Caco-2 (cell line): ENCODE measurements around the gene AP5B1. TPM values are rescaled to one million over a fixed set of nuclear protein-coding genes. Genes with fewer than 3 reads are reported as not detected.

Experiments
- BruUV-seq: library from RNA; stranded (reverse); fragments of 400-500 nt; replicated peaks from 2 replicates; lab custom pipeline; 2021; lab: Mats Ljungman, UMichigan
- CTCF ChIA-PET: fragments of 300-600 bp; sonication (Branson Sonifier 250); formaldehyde crosslinking; loops from one replicate; lab custom pipeline; 2022; ENCODE audit warnings: antibody characterized with exemption; lab: Charles Lee
- POLR2A ChIA-PET: fragments of 300-600 bp; sonication (Branson Sonifier 250); formaldehyde crosslinking; loops from one replicate; lab custom pipeline; 2022; ENCODE audit warnings: antibody characterized with exemption; lab: Charles Lee
- DNase-seq, 2 experiments: peaks; one replicate each; pipeline versions ENCODE4 v3.0.0 to v3.0.0-alpha.2; 2020 to 2022
- H3K27me3 ChIP-seq: replicated peaks from 2 replicates; pipeline ENCODE4 v1.6.0; 2011; ENCODE audit warnings: low read length; ENCODE audit not compliant: control insufficient read depth, insufficient read depth
- H3K36me3 ChIP-seq: 2 replicates; pipeline ENCODE4 v1.5.1; 2011; ENCODE audit warnings: low read length; ENCODE audit not compliant: control insufficient read depth, insufficient read depth
- H3K4me1 ChIP-seq: fragments of 250-450 bp; sonication (Bioruptor Pico); 2 replicates; pipeline ENCODE4 v1.5.1; 2020; ENCODE audit warnings: mild to moderate bottlenecking
- H3K4me3 ChIP-seq: 2 replicates; pipeline ENCODE4 v1.5.1; 2011; ENCODE audit warnings: low read depth, mild to moderate bottlenecking, control low read depth, low read length
- H3K9me3 ChIP-seq: fragments of 250-450 bp; sonication (Bioruptor Pico); 2 replicates; pipeline ENCODE4 v1.5.1; 2020; ENCODE audit warnings: mild to moderate bottlenecking, moderate library complexity
- H3K27ac Mint-ChIP-seq: one replicate; pipeline ENCODE4 v1.8.0; 2022; ENCODE audit warnings: mixed read lengths; ENCODE audit not compliant: unreplicated experiment
- H3K27me3 Mint-ChIP-seq: one replicate; pipeline ENCODE4 v1.8.0; 2022; ENCODE audit warnings: mixed read lengths; ENCODE audit not compliant: insufficient read depth, unreplicated experiment
- H3K36me3 Mint-ChIP-seq: one replicate; pipeline ENCODE4 v1.8.0; 2022; ENCODE audit warnings: mild to moderate bottlenecking, mixed read lengths; ENCODE audit not compliant: insufficient read depth, unreplicated experiment
- H3K4me1 Mint-ChIP-seq: one replicate; pipeline ENCODE4 v1.8.0; 2022; ENCODE audit warnings: low read depth, mixed read lengths; ENCODE audit not compliant: unreplicated experiment
- H3K4me3 Mint-ChIP-seq: one replicate; pipeline ENCODE4 v1.8.0; 2022; ENCODE audit warnings: mild to moderate bottlenecking, moderate library complexity, mixed read lengths; ENCODE audit not compliant: unreplicated experiment
- H3K9me3 Mint-ChIP-seq: one replicate; pipeline ENCODE4 v1.8.0; 2022; ENCODE audit warnings: mixed read lengths; ENCODE audit not compliant: unreplicated experiment
- CTCF ChIP-seq, 2 experiments: fragments of 200-600 bp in 1 of 2; IDR thresholded peaks; 1 replicate in 1 of 2; 2 replicates in 1 of 2; pipeline versions ENCODE4 v1.5.1 to v1.8.0; 2011 to 2022; ENCODE audit warnings: antibody characterized with exemption in 1 of 2, control low read depth in 1 of 2, inconsistent platforms in 1 of 2, low read depth in 1 of 2, low read length in 1 of 2, mild to moderate bottlenecking in 1 of 2, moderate library complexity in 1 of 2; ENCODE audit not compliant: insufficient read depth in 1 of 2, severe bottlenecking in 1 of 2, unreplicated experiment in 1 of 2
- intact Hi-C: fragments of 100-400 bp; cut with micrococcal nuclease; formaldehyde crosslinking; loops from one replicate; pipeline ENCODE4 v1.10.0; 2022; ENCODE audit not compliant: unreplicated experiment
- total RNA-seq: library from RNA; stranded (reverse); gene quantifications from 2 replicates; pipeline ENCODE4 v1.2.3, GENCODE V29; 2022

Gene AP5B1
- total RNA-seq, 1 experiment from 2014 or later: 19.3 TPM

- peaks cover 5% of the 10 kb centered on the region for H3K36me3 ChIP-seq
- no peak for DNase-seq
- ChIA-PET POLR2A (interaction anchor here (0.9 kb wide), 1 partner anchor 27 kb away, joined by 5 read pairs; no protein-coding TSS in a partner anchor), CTCF (interaction anchor here (0.7 to 2.4 kb wide), 3 partner anchors 27 to 79 kb away, joined by 3 to 9 read pairs (median 5); partner anchors contain the start of genes KAT5 and MUS81)
- H3K4me3 ChIP-seq: no peak overlapping the region
- Mint-ChIP-seq H3K4me1 (peaks cover 14% of the 10 kb centered on the region), H3K36me3 (peaks cover 46% of the 10 kb centered on the region), H3K27ac (no peak overlapping the region), H3K27me3 (no peaks in the 10 kb centered on the region), H3K4me3 (no peak overlapping the region), H3K9me3 (no peaks in the 10 kb centered on the region)
- no peaks in the 10 kb centered on the region for H3K27me3 ChIP-seq
- intact Hi-C loops: no loop called here
- H3K4me1 ChIP-seq: peaks cover 36% of the 10 kb centered on the region
- BruUV-seq: no TSS peak
- no peaks in the 10 kb centered on the region for H3K9me3 ChIP-seq
- TF ChIP-seq CTCF (IDR thresholded peaks at IDR 0.05; ENCODE audit: insufficient read depth in 1 of 2, low read depth in 1 of 2, low read length in 1 of 2, severe bottlenecking in 1 of 2, unreplicated experiment in 1 of 2): no peak
Observed at GRCh38 chr11:65790104-65790901, 9.5 kb upstream of the AP5B1 start.

DNA sequence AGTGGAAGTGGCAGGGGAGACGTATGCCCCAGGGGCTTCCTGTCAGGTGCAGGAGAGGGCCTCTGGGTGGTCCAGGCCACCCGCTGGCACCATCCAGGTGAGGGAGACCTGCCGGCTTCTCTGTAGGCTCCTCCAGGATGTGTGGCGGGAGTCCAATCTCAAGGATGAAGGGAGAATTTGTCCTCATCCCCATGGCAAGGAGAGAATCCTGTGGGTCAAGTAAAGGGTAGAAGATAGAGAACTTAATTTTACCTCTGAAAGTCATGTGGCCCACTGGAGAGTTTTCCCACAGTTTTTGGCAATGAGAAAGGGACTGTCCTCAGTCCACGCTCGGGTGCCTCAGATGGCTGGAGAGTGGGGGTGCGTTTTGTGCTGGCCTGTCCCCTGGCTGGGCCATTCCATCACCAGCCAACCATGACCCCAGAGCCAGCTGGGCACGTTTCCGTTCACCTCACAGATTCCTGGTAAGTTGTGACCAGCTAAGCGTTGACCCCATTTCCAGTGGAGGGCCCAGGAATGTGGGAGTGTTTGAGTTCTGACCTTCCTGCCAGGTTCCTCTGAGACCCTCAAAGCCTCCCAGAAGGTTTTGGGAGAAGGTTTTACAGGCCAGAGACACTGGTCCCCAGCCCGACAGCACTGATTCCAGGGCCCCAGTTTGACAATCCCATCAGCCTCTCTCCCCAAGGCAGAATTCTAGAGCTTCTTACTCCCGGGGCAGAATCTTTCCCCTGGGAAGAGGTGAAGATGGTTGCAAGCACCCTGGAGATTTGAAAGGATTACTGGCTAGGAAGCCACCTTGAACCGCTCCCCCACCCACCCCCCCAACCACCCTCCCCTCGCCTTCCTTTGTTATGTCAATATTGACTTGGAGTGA is 8.7 kb upstream of the AP5B1 start:
- no peaks in the 10 kb centered on the region for H3K27me3 ChIP-seq
- intact Hi-C loops: no loop called here
- Mint-ChIP-seq H3K36me3 (peaks cover 37% of the 10 kb centered on the region), H3K27me3 (no peaks in the 10 kb centered on the region), H3K27ac (no peak overlapping the region), H3K4me1 (peaks cover 14% of the 10 kb centered on the region), H3K9me3 (no peaks in the 10 kb centered on the region), H3K4me3 (peak overlapping the region; percentile 76)
- no peak for DNase-seq
- no peak for TF ChIP-seq CTCF (IDR thresholded peaks at IDR 0.05; ENCODE audit: insufficient read depth in 1 of 2, low read depth in 1 of 2, low read length in 1 of 2, severe bottlenecking in 1 of 2, unreplicated experiment in 1 of 2)
- H3K4me3 ChIP-seq: no peak overlapping the region; the same call in 1 of the 2 replicates
- H3K4me1 ChIP-seq: peaks cover 36% of the 10 kb centered on the region
- no peaks in the 10 kb centered on the region for H3K9me3 ChIP-seq
- TSS peak; percentile 34 for BruUV-seq
- H3K36me3 ChIP-seq: peaks cover 3% of the 10 kb centered on the region
- ChIA-PET POLR2A (interaction anchor here (0.7 to 1.0 kb wide), 3 partner anchors 22 to 28 kb away, joined by 3 to 5 read pairs (median 5); no protein-coding TSS in a partner anchor), CTCF (interaction anchor here (0.6 to 2.4 kb wide), 5 partner anchors 28 to 78 kb away, joined by 3 to 11 read pairs (median 6); partner anchors contain the start of genes KAT5 and MUS81)

- H3K4me1 ChIP-seq: peaks cover 36% of the 10 kb centered on the region
- peaks cover 3% of the 10 kb centered on the region for H3K36me3 ChIP-seq
- no peak for TF ChIP-seq CTCF (IDR thresholded peaks at IDR 0.05; ENCODE audit: insufficient read depth in 1 of 2, low read depth in 1 of 2, low read length in 1 of 2, severe bottlenecking in 1 of 2, unreplicated experiment in 1 of 2)
- Mint-ChIP-seq H3K9me3 (no peaks in the 10 kb centered on the region), H3K36me3 (peaks cover 32% of the 10 kb centered on the region), H3K4me3 (peak overlapping the region; percentile 76), H3K27me3 (no peaks in the 10 kb centered on the region), H3K4me1 (peaks cover 14% of the 10 kb centered on the region), H3K27ac (peak overlapping the region; percentile 50)
- no peaks in the 10 kb centered on the region for H3K9me3 ChIP-seq
- H3K27me3 ChIP-seq: no peaks in the 10 kb centered on the region
- ChIA-PET CTCF (interaction anchor here (0.6 to 2.4 kb wide), 4 partner anchors 12 to 77 kb away, joined by 3 to 11 read pairs (median 8); partner anchors contain the start of genes KAT5 and MUS81), POLR2A (interaction anchor here (0.7 to 1.0 kb wide), 3 partner anchors 23 to 71 kb away, joined by 3 to 7 read pairs (median 5); no protein-coding TSS in a partner anchor)
- H3K4me3 ChIP-seq: peak overlapping the region; percentile 85
- BruUV-seq: no TSS peak
- intact Hi-C loops: no loop called here
- DNase-seq: no peak
Observed at GRCh38 chr11:65788821-65789220, 8.0 kb upstream of the AP5B1 start.
